Fibroblast of lung (primary cell): ENCODE data around the gene RNPC3. TPM values are rescaled to one million over a fixed set of nuclear protein-coding genes. Genes with fewer than 3 reads are reported as not detected.

Source experiments
- DNase-seq, 2 donors: peaks; one replicate each; pipeline versions ENCODE4 v3.0.0 to v3.0.0-alpha.2; 2010; ENCODE audit warnings: low read depth in 2 of 2
- H2AFZ ChIP-seq: 2 replicates; pipeline ENCODE4 v1.5.1; 2012; ENCODE audit warnings: low read length, control low read depth, inconsistent platforms
- H3K27ac ChIP-seq: 2 replicates; pipeline ENCODE4 v1.5.1; 2011; ENCODE audit warnings: low read length, control low read depth; ENCODE audit not compliant: insufficient read depth
- H3K27me3 ChIP-seq: 2 replicates; pipeline ENCODE4 v1.5.1; 2011; ENCODE audit warnings: mild to moderate bottlenecking, low read length; ENCODE audit not compliant: control insufficient read depth, insufficient read depth
- H3K36me3 ChIP-seq: 2 replicates; pipeline ENCODE4 v1.5.1; 2011; ENCODE audit warnings: low read length; ENCODE audit not compliant: control insufficient read depth, insufficient read depth
- H3K4me1 ChIP-seq: 2 replicates; pipeline ENCODE4 v1.5.1; 2011; ENCODE audit warnings: low read length; ENCODE audit not compliant: control insufficient read depth, insufficient read depth; ENCODE audit errors: extremely low read depth
- H3K4me2 ChIP-seq: 2 replicates; pipeline ENCODE4 v1.5.1; 2011; ENCODE audit warnings: low read length, control low read depth; ENCODE audit not compliant: insufficient read depth; ENCODE audit errors: extremely low read depth
- H3K4me3 ChIP-seq, 4 experiments: fragments of 200-600 bp in 1 of 4; sonication (generic) in 1 of 4; replicated peaks in 1 of 4; 2 replicates each; pipeline ENCODE4 v1.5.1; 2011 to 2016; ENCODE audit warnings: low read length in 4 of 4, low read depth in 3 of 4, mild to moderate bottlenecking in 3 of 4, control low read depth in 2 of 4, inconsistent platforms in 1 of 4, mixed read lengths in 1 of 4; ENCODE audit not compliant: insufficient read depth in 1 of 4; ENCODE audit errors: control extremely low read depth in 1 of 4
- H3K79me2 ChIP-seq: 2 replicates; pipeline ENCODE4 v1.5.1; 2012; ENCODE audit warnings: mild to moderate bottlenecking, low read length, inconsistent platforms; ENCODE audit not compliant: control insufficient read depth, insufficient read depth
- H3K9ac ChIP-seq: 2 replicates; pipeline ENCODE4 v1.5.1; 2011; ENCODE audit warnings: mild to moderate bottlenecking, low read length, control low read depth; ENCODE audit not compliant: insufficient read depth
- H3K9me3 ChIP-seq: 2 replicates; pipeline ENCODE4 v1.5.1; 2012; ENCODE audit warnings: low read depth, low read length; ENCODE audit not compliant: control insufficient read depth, insufficient read depth
- H4K20me1 ChIP-seq: 2 replicates; pipeline ENCODE4 v1.5.1; 2011; ENCODE audit warnings: low read length; ENCODE audit not compliant: control insufficient read depth, insufficient read depth; ENCODE audit errors: extremely low read depth
- CTCF ChIP-seq, 2 donors: IDR thresholded peaks in 1 of 2; conservative IDR thresholded peaks in 1 of 2; 1 replicate in 1 of 2; 2 replicates in 1 of 2; pipeline ENCODE4 v1.5.1; 2011 to 2012; ENCODE audit warnings: low read length in 2 of 2, control low read depth in 1 of 2, inconsistent platforms in 1 of 2, low read depth in 1 of 2, mild to moderate bottlenecking in 1 of 2
- EZH2 ChIP-seq: IDR thresholded peaks from 2 replicates; pipeline ENCODE4 v1.5.1; 2012; ENCODE audit warnings: low read length, control low read depth, mild to moderate bottlenecking; ENCODE audit errors: missing control alignments
- polyA plus RNA-seq, 2 donors: library from polyadenylated mRNA; depleted of rRNA in 1 of 2; stranded (reverse) in 1 of 2; unstranded in 1 of 2; fragments of >200 nt; gene quantifications; 2 replicates each; pipeline ENCODE4 v1.2.1, GENCODE V29; 2011 to 2012; ENCODE audit warnings: missing spikeins in 1 of 2
- total RNA-seq: library from RNA; depleted of rRNA; stranded (reverse); fragments of >200 nt; gene quantifications from 2 replicates; pipeline ENCODE4 v1.2.1, GENCODE V29; 2014

Gene RNPC3
- total and polyA plus RNA-seq, 2 donors (not counting 1 experiment from before 2014, with no cell fraction given) = 5.6 to 10.9 TPM

- H3K4me2 ChIP-seq = no peak overlapping the region
- H3K36me3 ChIP-seq = peaks cover 4% of the 10 kb centered on the region
These were observed 15.9 kb downstream of the RNPC3 start for GRCh38 chr1:103541431-103541830.

GRCh38 chr1:103546496-103546895 is 21.0 kb downstream of the RNPC3 start:
- H3K9me3 ChIP-seq = no peaks in the 10 kb centered on the region
- H3K4me1 ChIP-seq = no peaks in the 10 kb centered on the region
- TF ChIP-seq CTCF (conservative IDR thresholded peaks at IDR 0.05 in 1 of 2, IDR thresholded peaks at IDR 0.05 in 1 of 2; ENCODE audit: low read depth in 1 of 2, low read length in 2 of 2) (no peak), EZH2 (no peak)
- no peaks in the 10 kb centered on the region for H3K27me3 ChIP-seq
- no peak overlapping the region for H3K9ac ChIP-seq
- H2AFZ ChIP-seq = no peak overlapping the region
- DNase-seq = no peak
- no peaks in the 10 kb centered on the region for H4K20me1 ChIP-seq
- H3K79me2 ChIP-seq = no peaks in the 10 kb centered on the region
- no peak overlapping the region for H3K4me2 ChIP-seq
- H3K36me3 ChIP-seq = peaks cover 2% of the 10 kb centered on the region
- no peak overlapping the region for H3K4me3 ChIP-seq
- H3K27ac ChIP-seq = no peak overlapping the region

More at GRCh38 chr1:103541431-103541830, 15.9 kb downstream of the RNPC3 start:
- Histone ChIP-seq H3K27me3 (no peaks in the 10 kb centered on the region), H3K4me3 (no peak overlapping the region), H3K9me3 (no peaks in the 10 kb centered on the region), H3K79me2 (no peaks in the 10 kb centered on the region), H3K4me1 (no peaks in the 10 kb centered on the region), H2AFZ (no peak overlapping the region), H4K20me1 (no peaks in the 10 kb centered on the region), H3K27ac (no peak overlapping the region), H3K9ac (no peak overlapping the region)
- peak in 1 of 2 donors; percentile 21 for DNase-seq
- TF ChIP-seq EZH2 (no peak), CTCF (conservative IDR thresholded peaks at IDR 0.05 in 1 of 2, IDR thresholded peaks at IDR 0.05 in 1 of 2; ENCODE audit: low read depth in 1 of 2, low read length in 2 of 2) (no peak)

GRCh38 chr1:103547840-103548239 is 22.3 kb downstream of the RNPC3 start:
- no peak overlapping the region for H3K4me2 ChIP-seq
- H4K20me1 ChIP-seq = no peaks in the 10 kb centered on the region
- no peak overlapping the region for H3K9ac ChIP-seq
- H2AFZ ChIP-seq = no peak overlapping the region
- H3K4me1 ChIP-seq = no peaks in the 10 kb centered on the region
- DNase-seq = no peak
- peaks cover 2% of the 10 kb centered on the region for H3K36me3 ChIP-seq
- TF ChIP-seq CTCF (conservative IDR thresholded peaks at IDR 0.05 in 1 of 2, IDR thresholded peaks at IDR 0.05 in 1 of 2; ENCODE audit: low read depth in 1 of 2, low read length in 2 of 2) = no peak
- H3K27ac ChIP-seq = no peak overlapping the region
- H3K9me3 ChIP-seq = no peaks in the 10 kb centered on the region
- H3K79me2 ChIP-seq = no peaks in the 10 kb centered on the region
- no peaks in the 10 kb centered on the region for H3K27me3 ChIP-seq
- H3K4me3 ChIP-seq = no peak overlapping the region
